ENCODE measurements around the gene SNX1. TPM values are rescaled to one million over a fixed set of nuclear protein-coding genes. Genes with fewer than 3 reads are reported as not detected.
A peak's percentile ranks its signal among the peaks of the same experiment; 100 is the strongest.

The SNX1 gene
- total RNA-seq, 1 experiment from 2014 or later = 60.9 TPM

DNA sequence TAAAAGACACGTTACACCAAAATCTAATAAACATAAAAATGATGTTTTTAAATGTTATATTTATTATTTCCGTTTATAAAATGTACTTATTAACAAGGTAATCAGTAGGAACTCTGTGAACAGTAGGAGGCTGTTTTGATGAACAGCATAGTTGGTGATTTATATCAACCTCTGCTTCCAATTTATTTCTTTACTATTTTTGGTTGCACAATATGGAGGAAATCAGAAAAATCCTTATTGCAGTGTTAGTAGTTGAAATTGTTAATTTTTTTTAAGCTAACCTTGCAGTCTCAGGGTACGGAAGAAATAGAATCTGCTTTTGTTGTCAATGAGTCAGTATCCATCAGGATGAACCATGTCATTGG is 50.7 kb downstream of the SNX1 start:
- DNase-seq (ENCODE audit: low spot score) = no peak

DNA sequence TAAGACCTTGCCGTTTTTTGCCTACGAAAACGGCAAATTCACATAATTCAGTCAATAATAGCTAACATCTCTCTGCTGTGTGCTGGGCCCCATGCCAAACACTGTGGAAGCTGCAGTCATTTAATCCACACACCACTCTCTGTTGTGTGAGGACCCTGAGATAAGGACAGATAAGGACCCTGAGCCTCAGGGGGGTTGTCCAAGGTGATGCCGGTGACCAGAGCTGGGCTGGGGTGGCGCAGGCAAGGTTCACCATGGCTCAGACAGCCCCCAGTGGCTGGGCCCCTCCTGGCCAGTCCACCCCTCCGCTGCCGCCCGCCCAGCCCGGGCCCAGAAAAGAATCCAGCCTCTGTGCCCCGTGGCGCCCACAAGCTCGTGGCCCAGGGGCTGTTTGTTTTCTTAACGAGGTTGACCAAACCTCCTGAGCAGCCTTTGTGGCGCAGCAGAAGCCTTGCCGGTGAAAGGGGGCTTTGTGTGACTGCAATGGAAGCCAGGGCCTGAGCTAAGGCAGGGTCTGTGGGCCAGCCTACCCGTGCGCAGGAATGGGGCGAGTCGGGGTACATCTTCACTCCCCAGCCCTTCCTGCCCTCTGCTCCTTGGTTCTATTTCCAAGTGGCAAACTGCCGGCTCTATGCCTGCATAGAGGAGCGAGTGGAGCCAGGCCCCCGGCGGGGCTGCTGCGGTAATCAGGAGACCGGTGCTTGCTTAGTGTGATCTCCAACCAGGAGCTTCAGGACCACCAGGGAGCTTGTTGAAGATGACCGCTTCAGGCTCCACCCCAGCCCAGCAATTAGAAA is 51.3 kb downstream of the SNX1 start:
- DNase-seq (ENCODE audit: low spot score) = no peak

DNA sequence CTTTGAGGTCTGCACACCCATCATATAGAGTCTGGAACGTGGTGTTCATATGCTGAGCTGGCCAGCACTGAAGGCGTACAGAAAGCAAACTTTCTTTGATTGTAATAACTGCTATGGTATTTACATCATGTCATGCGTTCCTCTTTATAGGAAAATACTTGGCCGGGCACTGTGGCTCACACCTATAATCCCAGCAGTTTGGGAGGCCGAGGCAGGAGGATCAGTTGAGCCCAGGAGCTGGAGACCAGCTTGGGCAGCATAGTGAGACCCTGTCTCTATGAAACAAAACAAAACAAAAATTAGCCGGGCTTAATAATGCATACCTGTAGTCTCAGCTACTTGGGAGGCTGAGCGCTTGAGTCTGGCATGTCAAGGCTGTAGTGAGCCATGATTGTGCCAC is 52.4 kb downstream of the SNX1 start:
- DNase-seq (ENCODE audit: low spot score) = no peak

DNA sequence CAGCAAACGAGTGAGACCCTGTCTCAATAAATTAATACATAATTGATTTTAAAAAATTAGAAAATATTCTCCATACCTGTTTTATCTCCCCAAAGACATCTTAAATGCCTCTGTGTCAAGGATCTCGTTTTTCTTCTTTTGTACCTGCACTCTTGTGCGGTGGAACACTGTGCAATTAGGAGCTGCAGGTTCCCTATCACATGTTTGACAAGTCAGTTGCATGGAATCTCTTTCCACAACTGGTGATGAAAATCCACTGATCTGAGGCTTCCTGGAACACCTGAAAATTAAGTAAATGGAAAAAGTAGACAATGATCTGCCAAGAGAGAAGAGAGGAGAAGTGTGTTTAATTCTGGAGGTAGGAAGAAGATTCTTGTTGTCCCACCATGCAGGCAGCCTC is 52.8 kb downstream of the SNX1 start:
- DNase-seq (ENCODE audit: low spot score) = no peak

DNA sequence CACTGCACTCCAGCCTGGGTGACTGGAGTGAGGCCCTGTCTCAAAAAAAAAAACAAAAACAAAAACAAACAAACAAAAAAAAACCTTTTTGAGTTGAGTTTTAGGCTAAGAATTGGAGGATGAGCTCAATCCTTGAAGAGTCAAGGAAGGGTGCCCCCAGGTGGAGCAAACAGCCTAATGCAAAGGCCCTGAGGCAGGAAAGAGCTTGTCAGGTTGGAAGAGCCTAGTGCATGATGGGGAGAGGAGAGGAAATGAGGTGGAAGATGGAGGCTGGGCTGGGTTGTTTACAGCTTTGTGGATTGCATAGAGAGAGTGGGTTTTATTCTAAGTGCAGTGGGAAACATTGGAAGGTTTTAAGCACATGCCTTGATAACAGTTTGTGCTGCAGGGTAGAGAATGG is 53.6 kb downstream of the SNX1 start:
- DNase-seq (ENCODE audit: low spot score) = peak; percentile 45

DNA sequence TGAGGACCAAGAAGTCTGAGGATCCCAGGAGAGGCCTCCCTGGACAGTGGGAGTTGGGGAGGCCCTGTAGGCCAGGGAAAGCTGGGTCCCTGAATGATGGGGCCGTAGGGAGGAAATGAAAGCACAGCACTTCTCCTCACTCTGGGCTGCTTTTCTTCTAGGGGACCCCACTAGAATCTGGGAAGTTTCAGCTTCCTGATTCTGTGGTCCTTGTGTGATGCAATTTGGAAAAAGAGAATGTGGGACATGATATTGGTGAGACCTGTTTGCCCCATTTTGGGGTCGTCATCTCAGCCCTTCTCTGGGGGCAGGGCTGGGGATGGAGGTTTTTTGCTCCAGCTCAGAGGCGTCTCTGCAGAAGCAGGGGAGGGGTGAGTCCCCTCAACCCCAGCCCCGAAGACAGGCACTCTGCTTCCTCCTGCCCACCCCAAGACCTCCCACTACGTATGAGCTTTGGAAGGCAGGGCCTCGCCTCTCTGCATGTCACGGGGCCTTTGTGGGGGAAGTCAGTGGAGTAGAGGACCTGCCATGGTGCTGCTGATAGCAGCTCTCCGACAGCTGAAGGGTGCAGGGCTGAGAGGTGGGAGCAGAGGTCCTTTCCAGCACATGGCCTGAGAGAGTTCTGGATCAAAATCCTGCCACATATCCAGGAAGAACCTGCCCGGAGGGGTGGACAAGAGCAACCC is 54.3 kb downstream of the SNX1 start:
- DNase-seq (ENCODE audit: low spot score) = no peak

DNA sequence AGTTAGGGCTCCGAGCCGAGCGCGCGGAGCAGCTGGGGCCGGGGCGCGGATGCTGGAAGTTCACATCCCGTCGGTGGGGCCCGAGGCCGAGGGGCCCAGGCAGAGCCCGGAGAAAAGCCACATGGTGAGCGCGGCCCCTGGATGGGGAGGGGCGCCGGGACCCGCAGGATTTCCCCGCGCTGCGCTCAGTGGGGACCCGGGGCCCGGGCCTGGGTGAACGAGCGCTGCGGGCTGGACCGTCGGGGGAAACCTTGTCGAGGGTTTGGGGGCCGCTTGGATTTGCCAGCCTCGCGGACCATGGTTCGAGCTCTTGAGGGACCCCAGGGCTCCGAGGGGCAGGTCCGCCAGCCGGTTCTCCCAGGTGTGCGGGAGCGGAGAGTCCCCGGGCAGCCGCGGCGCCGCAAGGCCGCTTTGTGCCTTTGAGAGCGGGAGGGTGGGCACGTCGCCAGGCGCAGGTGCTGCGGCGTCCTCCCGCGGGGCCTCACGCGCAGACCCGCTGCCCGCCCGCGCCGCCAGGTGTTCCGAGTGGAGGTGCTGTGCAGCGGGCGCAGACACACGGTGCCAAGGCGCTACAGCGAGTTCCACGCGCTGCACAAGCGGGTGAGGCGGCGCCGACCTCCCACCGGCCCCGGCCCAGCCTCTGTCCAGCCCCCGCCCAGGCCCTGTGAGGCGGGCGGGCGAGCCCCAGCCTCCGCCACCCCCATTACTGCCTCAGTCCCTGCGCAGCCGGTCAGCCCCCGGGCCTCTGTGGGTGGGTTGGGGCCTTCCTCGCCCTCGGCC is 56.1 kb downstream of the SNX1 start, which contains the start of gene SNX22:
TSS of gene SNX22 (plus strand) at position 5 of the 780 bp plus-strand sequence. CDS start at position 50, 45 bp downstream.
- no peak for DNase-seq (ENCODE audit: low spot score)

DNA sequence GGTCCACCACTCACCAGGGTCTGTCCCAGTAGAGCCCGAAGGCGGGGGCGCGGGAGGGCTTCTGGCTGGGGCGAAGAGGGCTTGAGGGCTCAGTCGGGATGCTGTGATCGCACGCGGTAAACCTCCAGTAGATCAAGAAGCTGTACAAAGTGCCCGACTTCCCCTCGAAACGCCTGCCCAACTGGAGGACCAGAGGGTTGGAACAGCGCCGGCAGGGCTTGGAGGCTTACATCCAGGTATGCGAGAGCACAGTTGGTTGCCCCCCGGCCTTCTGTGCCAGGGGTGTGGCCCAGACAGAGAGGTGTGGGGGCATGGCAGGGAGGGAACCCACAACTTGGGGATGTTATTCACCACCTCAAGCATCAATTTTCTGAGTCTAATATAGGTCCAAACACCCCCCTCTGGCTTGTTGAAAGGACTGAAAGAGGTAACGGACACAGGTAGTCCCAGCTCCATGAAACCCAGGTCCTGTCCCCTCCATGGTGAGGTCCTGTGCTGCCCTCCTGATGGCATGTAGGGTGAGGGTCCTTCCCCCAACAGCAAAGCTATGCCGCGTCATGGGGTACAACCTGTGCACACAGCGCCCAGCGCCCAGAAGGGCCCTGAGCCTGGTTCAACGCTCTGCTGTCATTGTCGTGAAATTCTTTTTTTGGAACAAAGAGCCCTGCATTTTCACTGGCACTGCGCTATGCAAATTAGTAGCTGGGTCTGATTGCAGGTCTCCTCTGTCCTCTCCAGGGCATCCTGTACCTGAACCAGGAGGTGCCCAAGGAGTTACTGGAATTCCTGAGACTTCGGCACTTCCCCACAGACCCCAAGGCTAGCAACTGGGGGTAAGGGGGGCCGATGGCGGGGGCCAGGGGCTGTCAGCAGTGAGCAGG is 57.0 kb downstream of the SNX1 start:
- no peak for DNase-seq (ENCODE audit: low spot score)

DNA sequence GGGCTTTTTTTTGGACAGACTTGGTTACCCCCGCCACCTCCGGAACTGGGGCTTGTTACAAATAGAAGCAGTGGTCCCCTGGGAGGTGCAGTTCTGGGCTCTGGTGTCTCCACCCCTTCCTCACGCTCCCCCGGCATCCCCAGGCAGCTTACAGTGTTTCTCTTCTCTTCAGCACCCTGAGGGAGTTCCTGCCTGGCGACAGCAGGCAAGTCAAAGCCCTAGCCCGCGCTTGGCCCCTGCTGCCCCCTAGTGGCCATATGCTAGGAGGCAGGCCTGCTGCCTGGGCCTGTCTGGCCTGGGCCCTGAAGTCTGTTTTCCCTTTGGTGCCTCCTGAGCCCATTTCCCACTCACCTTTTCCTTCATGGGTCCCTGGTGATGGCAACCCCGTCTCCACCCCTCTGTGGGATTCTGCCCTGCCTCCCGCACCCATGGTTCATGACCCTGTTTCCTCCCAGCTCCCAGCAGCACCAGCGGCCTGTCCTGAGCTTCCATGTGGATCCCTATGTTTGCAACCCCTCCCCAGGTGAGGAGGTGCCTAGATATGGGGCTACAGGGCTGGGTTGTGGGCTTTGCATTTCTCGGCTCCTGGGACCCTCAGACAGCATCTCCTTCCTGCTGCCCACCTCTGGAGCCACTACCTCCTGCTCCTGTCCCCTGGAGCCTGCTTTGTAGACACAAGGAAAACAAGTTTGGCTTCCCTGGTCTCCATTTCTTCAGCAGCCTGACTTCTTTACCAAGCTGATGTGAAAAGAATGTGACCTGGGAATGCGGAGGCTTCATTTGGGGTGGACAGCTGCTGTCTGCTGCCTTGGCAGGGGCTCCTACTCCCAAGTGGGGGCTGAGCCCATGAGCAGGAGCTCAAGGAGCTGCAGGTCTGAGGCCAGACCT is 57.9 kb downstream of the SNX1 start:
- DNase-seq (ENCODE audit: low spot score) = peak; percentile 96

DNA sequence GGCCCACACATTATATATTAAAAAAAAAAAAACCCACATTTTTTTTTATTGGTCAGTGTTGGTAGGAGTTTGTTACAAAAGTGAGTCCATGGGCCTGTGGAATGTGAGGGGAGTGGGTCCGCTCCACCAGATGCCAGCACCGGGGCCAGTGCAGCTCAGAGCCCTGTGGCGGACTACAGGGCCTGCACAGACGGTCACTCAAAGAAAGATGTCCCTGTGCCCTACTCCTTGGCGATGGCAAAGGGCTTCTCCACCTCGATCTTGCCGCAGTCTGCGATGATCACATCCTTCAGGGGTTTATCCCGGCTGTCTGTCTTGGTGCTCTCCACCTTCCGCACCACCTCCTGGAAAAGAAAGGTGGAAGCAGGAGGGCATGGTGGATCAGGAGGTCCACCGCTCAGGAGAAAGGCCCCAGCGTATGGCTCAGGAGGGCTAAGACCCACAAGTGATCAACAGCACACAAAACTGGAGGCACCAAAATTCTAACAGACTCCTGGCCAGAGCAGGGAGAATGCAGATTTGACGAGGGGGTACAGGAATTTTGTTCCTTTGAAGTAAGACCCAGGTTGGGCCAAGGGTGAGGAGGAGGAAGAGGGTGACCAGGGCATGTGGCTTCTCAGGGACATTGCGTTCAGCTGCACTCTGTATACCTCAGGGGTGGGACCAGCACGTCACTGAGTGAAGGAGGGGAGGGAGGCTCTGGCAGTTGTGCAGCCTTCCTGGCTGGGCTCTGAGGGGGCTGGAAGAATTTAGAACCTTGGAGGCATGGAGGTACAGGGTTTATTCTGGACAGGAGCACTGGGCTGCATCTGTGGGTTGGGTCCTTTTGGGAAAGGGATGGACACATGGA is 60.2 kb downstream of the SNX1 start:
- no peak for DNase-seq (ENCODE audit: low spot score)

DNA sequence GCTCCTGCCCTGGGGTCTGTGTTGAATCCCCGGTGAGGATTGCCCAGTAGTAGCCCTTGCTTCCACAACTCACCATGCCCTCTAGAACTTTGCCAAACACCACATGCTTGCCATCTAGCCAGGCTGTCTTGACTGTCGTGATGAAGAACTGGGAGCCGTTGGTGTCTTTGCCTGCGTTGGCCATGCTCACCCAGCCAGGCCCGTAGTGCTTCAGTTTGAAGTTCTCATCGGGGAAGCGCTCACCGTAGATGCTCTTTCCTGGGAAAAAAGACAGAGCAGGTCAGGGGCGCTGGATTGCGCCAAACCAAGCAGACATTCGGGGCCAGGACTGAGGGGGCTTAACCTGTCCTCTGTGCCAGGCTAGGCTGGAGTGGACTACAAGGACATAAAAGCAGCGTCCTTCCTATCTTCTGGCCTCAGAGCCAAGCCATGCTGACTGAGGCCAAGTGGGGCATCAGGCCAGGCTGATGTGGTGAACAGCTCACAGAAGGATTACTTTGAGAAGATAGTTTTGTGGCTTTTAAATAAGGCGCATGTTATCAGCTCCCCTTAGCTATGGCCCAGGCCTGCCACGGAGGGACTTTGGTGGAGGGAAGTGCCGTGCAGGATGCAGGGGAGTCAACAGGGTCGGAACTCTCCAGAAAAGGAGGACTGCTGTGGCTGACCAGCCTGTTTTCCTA is 61.0 kb downstream of the SNX1 start:
- no peak for DNase-seq (ENCODE audit: low spot score)

DNA sequence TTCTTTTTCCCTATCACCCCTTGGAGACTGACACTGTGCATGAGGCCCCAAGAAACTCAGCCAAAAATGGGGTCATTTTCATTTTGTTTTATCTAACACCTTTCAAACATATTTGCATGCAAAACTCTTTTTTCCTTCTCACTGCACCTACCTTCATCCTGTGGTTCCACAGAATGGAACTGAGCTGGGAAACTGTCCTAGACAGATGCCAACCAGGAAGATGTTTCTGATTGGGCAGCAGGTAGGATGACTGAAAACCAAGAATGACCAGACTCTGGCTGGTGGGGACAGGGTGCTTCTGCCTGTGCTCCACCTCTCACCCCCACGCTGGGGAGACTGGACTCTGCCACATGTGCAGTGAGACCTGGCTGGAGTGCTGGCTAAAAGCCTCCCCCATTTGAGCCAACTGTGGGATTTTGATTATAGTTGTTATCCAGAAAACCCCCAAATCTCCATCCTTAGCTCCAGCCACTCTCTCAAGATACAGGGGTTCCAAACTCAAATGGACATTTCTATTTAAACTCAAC is 61.9 kb downstream of the SNX1 start:
- DNase-seq (ENCODE audit: low spot score) = no peak

DNA sequence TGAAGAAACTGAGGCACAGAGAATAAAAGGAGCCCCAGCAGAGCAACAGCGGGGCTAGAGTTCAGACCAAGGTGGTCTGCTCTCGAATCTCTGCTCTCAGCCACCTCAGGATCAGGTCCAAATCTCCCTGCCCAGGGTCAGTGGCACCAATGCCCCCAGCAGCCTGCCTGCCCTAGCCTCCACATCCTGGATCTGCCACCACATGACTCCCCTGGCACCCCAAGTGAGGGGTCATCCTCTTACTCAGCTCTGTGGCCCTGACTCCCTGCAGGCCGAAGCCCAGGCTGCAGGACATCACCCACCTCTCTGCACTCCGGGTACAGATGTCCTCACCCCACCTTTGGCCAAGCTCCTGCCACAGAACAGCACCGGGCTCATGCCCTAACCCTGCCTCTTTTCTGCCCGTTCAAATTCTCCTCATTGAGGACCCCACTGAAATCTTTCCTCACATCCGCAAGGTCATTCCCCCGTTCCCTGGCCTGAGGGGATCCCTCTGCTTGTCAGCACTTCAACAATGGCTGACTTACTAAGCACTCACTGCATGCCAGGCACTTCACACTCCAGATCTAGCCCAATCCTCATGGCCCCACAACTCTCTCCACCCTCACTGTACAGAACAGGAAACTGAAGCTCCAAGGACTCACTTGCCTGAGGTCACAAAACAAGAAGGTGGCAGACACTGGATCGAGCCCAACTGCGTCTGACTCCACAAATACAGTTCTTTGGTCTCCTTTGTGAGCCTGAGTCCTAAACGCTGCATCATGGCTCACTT is 62.8 kb downstream of the SNX1 start:
- no peak for DNase-seq (ENCODE audit: low spot score)

DNA sequence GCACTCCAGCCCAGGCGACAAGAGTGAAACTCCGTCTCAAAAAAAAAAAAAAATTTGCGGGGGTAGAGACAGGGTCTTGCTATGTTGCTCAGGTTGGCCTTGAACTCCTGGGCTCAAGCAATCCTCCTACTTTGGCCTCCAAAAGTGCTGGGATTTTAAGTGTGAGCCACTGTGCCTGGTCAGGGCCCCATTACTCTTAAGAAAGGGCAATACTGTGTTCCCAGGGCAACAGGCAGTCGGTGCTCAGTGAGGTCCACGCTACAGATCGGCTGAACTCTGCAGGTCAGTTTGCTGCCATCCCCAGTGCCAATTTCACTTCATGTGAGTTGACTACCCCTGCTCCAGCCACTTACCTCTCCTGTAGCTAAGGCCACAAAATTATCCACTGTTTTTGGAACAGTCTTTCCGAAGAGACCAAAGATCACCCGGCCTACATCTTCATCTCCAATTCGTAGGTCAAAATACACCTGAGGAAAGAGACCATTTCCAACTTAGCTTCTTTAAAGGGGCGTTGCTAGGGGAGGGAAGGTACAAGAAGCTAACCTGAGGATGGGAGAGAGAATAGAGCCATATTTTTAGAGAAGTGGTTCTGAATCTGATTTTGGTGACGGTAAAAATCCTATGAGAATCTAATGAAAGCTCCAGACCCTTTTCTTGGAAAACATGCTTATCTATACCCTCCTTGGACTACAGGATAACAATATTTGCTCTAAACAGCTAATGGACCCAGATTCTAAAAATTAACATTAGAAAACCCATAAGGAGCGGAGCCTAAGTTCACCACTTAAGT is 66.1 kb downstream of the SNX1 start:
- DNase-seq (ENCODE audit: low spot score) = peak; percentile 28

DNA sequence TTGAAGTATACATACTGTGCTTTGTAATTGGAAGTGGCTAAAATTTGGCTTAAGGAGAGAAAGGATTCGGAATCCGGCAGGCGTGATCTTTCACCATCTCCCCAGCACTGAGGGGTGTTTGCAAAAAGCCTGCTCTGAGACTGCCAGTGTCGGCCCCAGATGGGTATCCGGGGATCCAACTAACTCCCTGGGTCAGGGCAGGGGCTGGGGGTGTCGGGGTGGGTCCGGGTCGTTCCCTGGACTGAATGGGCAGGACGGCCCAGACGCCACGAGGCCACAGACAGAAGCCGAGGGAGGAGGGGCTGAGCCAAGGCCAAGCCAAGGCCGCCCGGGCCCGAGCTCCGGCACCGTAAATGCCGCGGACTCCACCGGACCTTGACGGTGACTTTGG is 66.7 kb downstream of the SNX1 start:
- no peak for DNase-seq (ENCODE audit: low spot score)

DNA sequence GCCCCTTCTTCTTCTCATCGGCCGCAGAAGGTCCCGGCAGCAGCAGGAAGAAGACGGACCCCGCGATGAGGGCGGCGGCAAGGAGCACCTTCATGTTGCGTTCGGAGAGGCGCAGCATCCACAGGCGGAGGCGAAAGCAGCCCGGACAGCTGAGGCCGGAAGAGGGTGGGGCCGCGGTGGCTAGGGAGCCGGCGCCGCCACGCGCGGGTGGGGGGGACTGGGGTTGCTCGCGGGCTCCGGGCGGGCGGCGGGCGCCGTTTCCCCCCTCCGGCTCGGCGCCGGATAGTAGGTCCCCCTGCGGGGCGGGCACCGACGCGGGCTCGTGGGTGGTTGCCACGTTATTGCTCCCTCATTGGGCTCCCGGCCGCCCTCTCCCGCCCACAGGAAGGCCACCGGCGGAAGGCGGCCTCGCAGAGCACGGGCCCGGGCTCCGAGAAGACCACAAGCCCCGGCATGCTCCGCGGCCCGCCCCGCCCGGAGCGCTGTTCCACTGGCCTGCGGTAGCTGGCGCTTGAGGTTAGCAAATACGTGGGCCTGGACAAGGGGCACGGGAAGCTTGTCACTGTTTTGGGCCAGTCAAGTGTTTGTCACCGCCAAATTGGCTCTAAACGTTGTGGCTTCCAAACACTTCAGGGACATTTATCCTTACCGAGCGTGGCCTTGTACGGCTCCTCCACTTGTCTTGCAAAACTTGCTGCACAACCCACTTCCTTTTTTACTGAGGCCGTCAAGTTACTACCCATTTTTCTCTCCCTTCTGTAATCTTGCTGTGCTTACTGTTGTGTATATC is 67.3 kb downstream of the SNX1 start, which contains the start of gene PPIB:
TSS of gene PPIB (minus strand) at position 154 of the 790 bp plus-strand sequence. CDS start at position 118, 36 bp downstream.
- peak; percentile 98 for DNase-seq (ENCODE audit: low spot score)

Measured in HT-29 (cell line).